Loucy (cell line): ENCODE data around the gene CIROP.
A peak's percentile ranks its signal among the peaks of the same experiment; 100 is the strongest.

ENCODE experiments used
- H2AFZ ChIP-seq: fragments of 200-600 bp; sonication (generic); 2 replicates; pipeline ENCODE4 v1.6.0; 2016; ENCODE audit warnings: antibody characterized with exemption, mild to moderate bottlenecking, low read length, moderate library complexity
- H3F3A ChIP-seq: fragments of 200-600 bp; 2 replicates; pipeline ENCODE4 v1.6.0; 2016; ENCODE audit warnings: antibody characterized with exemption, low read depth, mild to moderate bottlenecking
- H3K27me3 ChIP-seq: fragments of 200-600 bp; sonication (generic); 2 replicates; pipeline ENCODE4 v1.6.1; 2014; ENCODE audit warnings: low read length, mild to moderate bottlenecking; ENCODE audit not compliant: insufficient read depth, poor library complexity, severe bottlenecking
- H3K36me3 ChIP-seq: fragments of 200-600 bp; sonication (generic); 2 replicates; pipeline ENCODE4 v1.6.1; 2016; ENCODE audit warnings: low read length; ENCODE audit not compliant: insufficient read depth
- H3K4me1 ChIP-seq: fragments of 200-600 bp; sonication (generic); 2 replicates; pipeline ENCODE4 v1.5.1; 2014; ENCODE audit warnings: low read length, mild to moderate bottlenecking; ENCODE audit not compliant: insufficient read depth, poor library complexity, severe bottlenecking
- H3K4me2 ChIP-seq: fragments of 200-600 bp; sonication (generic); 2 replicates; pipeline ENCODE4 v1.6.0; 2014; ENCODE audit warnings: antibody characterized with exemption, low read length, low read depth, mild to moderate bottlenecking; ENCODE audit not compliant: poor library complexity, severe bottlenecking
- H3K4me3 ChIP-seq: fragments of 200-600 bp; sonication (generic); 2 replicates; pipeline ENCODE4 v1.5.1; 2014; ENCODE audit warnings: low read length, mild to moderate bottlenecking, mixed read lengths; ENCODE audit not compliant: poor library complexity, severe bottlenecking
- H3K79me2 ChIP-seq: fragments of 200-600 bp; sonication (generic); 2 replicates; pipeline ENCODE4 v1.6.1; 2014; ENCODE audit warnings: low read length; ENCODE audit not compliant: insufficient read depth
- H3K9ac ChIP-seq: fragments of 200-600 bp; sonication (generic); 2 replicates; pipeline ENCODE4 v1.6.0; 2014; ENCODE audit warnings: mild to moderate bottlenecking, low read depth, low read length, moderate library complexity; ENCODE audit not compliant: poor library complexity, severe bottlenecking
- H3K9me2 ChIP-seq: fragments of 200-600 bp; sonication (generic); replicated peaks from 2 replicates; pipeline ENCODE4 v1.6.1; 2016; ENCODE audit warnings: low read depth, low read length, mixed read lengths
- H3K9me3 ChIP-seq: fragments of 200-600 bp; sonication (generic); 2 replicates; pipeline ENCODE4 v1.6.1; 2014; ENCODE audit warnings: mild to moderate bottlenecking, antibody characterized with exemption, low read length, low read depth; ENCODE audit not compliant: insufficient read depth
- H4K20me1 ChIP-seq: fragments of 200-600 bp; sonication (generic); 2 replicates; pipeline ENCODE4 v1.6.0; 2014; ENCODE audit warnings: antibody characterized with exemption, low read length, mild to moderate bottlenecking; ENCODE audit not compliant: insufficient read depth, poor library complexity, severe bottlenecking
- EZH2phosphoT487 ChIP-seq: fragments of 200-600 bp; IDR thresholded peaks from 2 replicates; pipeline ENCODE4 v1.6.1; 2018; ENCODE audit warnings: antibody characterized with exemption, mild to moderate bottlenecking, moderate library complexity, borderline replicate concordance
- TF ChIP-seq, protein P1 (sequence below): fragments of 200-600 bp; sonication (generic); conservative IDR thresholded peaks from 2 replicates; pipeline ENCODE4 v1.5.1; 2014; ENCODE audit warnings: mild to moderate bottlenecking, antibody characterized with exemption, low read length

CIROP gene

GRCh38 chr14:23104591-23105347 is at the start of gene CIROP:
TSS of gene CIROP (minus strand) at chr14:23104989. CDS start at chr14:23104920, 69 bp downstream.
- Histone ChIP-seq H3K36me3 (no peaks in the 10 kb centered on the region), H3K9me3 (no peaks in the 10 kb centered on the region), H3K4me1 (no peaks in the 10 kb centered on the region), H3K4me3 (no peak within 1 kb of the TSS), H3K4me2 (no peak within 1 kb of the TSS), H3K79me2 (no peaks in the 10 kb centered on the region), H3K27me3 (no peaks in the 10 kb centered on the region), H3K9ac (no peak within 1 kb of the TSS), H4K20me1 (no peaks in the 10 kb centered on the region), H2AFZ (no peak within 1 kb of the TSS), H3K9me2 (no peaks in the 10 kb centered on the region), H3F3A (no peaks in the 10 kb centered on the region)
- TF ChIP-seq EZH2phosphoT487, result no peak
- TF ChIP-seq, protein P1, sequence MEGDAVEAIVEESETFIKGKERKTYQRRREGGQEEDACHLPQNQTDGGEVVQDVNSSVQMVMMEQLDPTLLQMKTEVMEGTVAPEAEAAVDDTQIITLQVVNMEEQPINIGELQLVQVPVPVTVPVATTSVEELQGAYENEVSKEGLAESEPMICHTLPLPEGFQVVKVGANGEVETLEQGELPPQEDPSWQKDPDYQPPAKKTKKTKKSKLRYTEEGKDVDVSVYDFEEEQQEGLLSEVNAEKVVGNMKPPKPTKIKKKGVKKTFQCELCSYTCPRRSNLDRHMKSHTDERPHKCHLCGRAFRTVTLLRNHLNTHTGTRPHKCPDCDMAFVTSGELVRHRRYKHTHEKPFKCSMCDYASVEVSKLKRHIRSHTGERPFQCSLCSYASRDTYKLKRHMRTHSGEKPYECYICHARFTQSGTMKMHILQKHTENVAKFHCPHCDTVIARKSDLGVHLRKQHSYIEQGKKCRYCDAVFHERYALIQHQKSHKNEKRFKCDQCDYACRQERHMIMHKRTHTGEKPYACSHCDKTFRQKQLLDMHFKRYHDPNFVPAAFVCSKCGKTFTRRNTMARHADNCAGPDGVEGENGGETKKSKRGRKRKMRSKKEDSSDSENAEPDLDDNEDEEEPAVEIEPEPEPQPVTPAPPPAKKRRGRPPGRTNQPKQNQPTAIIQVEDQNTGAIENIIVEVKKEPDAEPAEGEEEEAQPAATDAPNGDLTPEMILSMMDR, result no peak

DNA sequence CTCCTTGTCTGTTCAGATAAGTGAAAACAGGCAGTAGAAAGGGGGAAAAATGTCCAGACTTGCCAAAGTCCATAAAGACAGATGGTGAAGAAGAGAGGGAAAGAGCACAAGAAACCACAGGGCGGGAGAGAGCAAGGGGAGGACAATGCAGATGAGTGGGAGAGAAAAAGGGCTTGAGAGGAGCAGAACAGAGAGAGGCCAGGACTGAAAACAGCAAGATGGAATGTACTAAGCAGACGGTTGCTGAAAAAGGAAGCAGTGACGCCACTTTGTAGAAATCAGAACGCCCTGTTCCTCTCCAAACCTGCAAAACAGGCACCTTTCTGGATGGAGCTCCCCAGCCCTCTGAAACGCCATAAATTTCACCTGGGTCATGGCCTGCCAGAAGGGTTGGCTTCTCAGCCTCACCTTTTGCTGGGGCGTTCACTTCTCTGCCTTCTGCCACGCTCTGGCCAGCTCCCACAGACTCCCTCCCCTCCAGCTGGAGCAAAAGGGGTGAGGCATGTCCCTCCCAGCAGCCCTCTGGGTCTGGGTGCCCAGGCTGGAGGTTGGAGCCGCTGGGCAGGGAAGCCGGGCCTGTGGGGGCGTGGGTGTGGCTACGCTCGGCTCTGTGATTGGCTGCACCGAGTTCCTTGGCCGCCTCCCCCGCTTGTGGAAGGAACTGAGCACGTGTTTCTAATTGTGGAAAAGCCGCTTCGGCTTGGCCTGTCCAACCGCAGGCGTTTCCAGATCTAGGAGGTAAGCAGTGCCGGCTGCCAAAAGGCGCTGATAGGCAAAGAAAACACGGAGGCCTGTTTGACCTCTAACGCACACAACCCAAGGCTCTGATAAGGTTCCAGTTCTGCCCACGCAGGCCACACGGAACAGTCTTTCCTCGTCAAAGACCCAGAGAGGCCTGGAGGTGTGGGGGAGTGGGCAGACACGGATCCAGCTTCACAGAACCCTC is 49.3 kb upstream of the CIROP start:
- peak overlapping the region; percentile 63 for H2AFZ ChIP-seq
- no peaks in the 10 kb centered on the region for H3K9me3 ChIP-seq
- no peaks in the 10 kb centered on the region for H4K20me1 ChIP-seq
- H3F3A ChIP-seq, result no peaks in the 10 kb centered on the region
- H3K4me3 ChIP-seq, result peak overlapping the region; percentile 61
- H3K4me1 ChIP-seq, result peaks cover 15% of the 10 kb centered on the region
- TF ChIP-seq EZH2phosphoT487, result no peak
- TF ChIP-seq, protein P1, result no peak
- H3K9ac ChIP-seq, result no peak overlapping the region
- peak overlapping the region; percentile 68 for H3K4me2 ChIP-seq
- H3K79me2 ChIP-seq, result no peaks in the 10 kb centered on the region
- H3K9me2 ChIP-seq, result no peaks in the 10 kb centered on the region
- H3K27me3 ChIP-seq, result peaks cover 24% of the 10 kb centered on the region
- no peaks in the 10 kb centered on the region for H3K36me3 ChIP-seq

DNA sequence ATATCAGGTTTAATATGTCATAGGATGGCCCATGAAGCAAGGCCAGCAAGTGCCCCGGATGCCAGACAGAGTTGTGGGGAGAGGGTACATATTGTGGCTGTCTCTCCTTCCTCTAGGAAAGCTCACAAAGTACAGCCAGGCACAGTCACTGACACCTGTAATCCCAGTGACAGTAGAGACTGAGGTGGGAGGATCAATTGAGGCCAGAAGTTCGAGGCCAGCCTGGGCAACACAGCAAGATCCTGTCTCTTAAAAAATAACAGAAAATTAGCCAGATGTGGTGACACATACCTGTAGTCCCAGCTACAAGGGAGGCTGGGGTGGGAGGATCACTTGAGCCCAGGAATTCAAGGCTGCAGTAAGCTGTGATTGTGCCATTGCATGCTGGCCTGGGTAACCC is 46.6 kb upstream of the CIROP start:
- H3F3A ChIP-seq, result no peaks in the 10 kb centered on the region
- H3K27me3 ChIP-seq, result peaks cover 12% of the 10 kb centered on the region
- H4K20me1 ChIP-seq, result no peaks in the 10 kb centered on the region
- no peaks in the 10 kb centered on the region for H3K9me3 ChIP-seq
- H3K4me3 ChIP-seq, result no peak overlapping the region
- H3K79me2 ChIP-seq, result no peaks in the 10 kb centered on the region
- no peaks in the 10 kb centered on the region for H3K9me2 ChIP-seq
- no peak for TF ChIP-seq EZH2phosphoT487
- TF ChIP-seq, protein P1, result no peak
- no peaks in the 10 kb centered on the region for H3K36me3 ChIP-seq
- H3K9ac ChIP-seq, result no peak overlapping the region
- H2AFZ ChIP-seq, result no peak overlapping the region
- H3K4me2 ChIP-seq, result no peak overlapping the region
- H3K4me1 ChIP-seq, result peaks cover 15% of the 10 kb centered on the region
